GM12878 (cell line): ENCODE measurements around the gene OR14A16. TPM values are rescaled to one million over a fixed set of nuclear protein-coding genes. Genes with fewer than 3 reads are reported as not detected.

Experiments used
- ATAC-seq: fragments of 200-7000 bp; cut with Tn5 transposase; 3 replicates; pipeline ENCODE4 v1.9.1; 2020; ENCODE audit warnings: mild to moderate bottlenecking, moderate library complexity
- BruUV-seq: library from RNA; stranded (reverse); fragments of 400-500 nt; replicated peaks from 2 replicates; lab custom pipeline; 2021; lab: Mats Ljungman, UMichigan
- CTCF ChIA-PET: fragments of 300-600 bp; sonication (Branson Sonifier 250); formaldehyde crosslinking; extraction: SDS; loops from one replicate; lab custom pipeline; 2021; ENCODE audit warnings: inconsistent platforms; lab: Yijun Ruan, JAX
- POLR2A ChIA-PET: fragments of 350-600 bp; formaldehyde crosslinking; extraction: SDS; loops from one replicate; lab custom pipeline; 2021; ENCODE audit warnings: inconsistent platforms; lab: Charles Lee
- RAD21 ChIA-PET: fragments of 300-600 bp; sonication (Branson Sonifier 250); formaldehyde crosslinking; loops from one replicate; lab custom pipeline; 2023; ENCODE audit warnings: antibody characterized with exemption; ENCODE audit not compliant: unreplicated experiment; lab: Charles Lee
- SMC1A ChIA-PET: fragments of 300-600 bp; sonication (Branson Sonifier 250); formaldehyde crosslinking; loops from one replicate; lab custom pipeline; 2023; ENCODE audit not compliant: unreplicated experiment, uncharacterized antibody; lab: Charles Lee
- DNase-seq: peaks from one replicate; pipeline ENCODE4 v3.0.0-alpha.2; 2011; ENCODE audit warnings: low read depth, low spot score
- FAIRE-seq: peaks from 3 replicates; lab custom pipeline; 2011; peaks lifted over from hg19 to GRCh38; lab: Jason Lieb, UNC
- H2AFZ ChIP-seq: 2 replicates; pipeline ENCODE4 v1.6.0; 2011; ENCODE audit warnings: low read depth, low read length, control low read depth; ENCODE audit not compliant: control insufficient read depth
- H3K27ac ChIP-seq: 2 replicates; pipeline ENCODE4 v1.5.1; 2011; ENCODE audit warnings: control low read depth; ENCODE audit not compliant: control insufficient read depth, insufficient read depth
- H3K27me3 ChIP-seq, 2 experiments: replicated peaks in 1 of 2; 2 replicates each; pipeline versions ENCODE4 v1.6.0 to v1.6.1; 2011; ENCODE audit warnings: low read length in 1 of 2; ENCODE audit not compliant: control insufficient read depth in 2 of 2, insufficient read depth in 2 of 2
- H3K36me3 ChIP-seq, 2 experiments: 2 replicates each; pipeline ENCODE4 v1.5.1; 2011; ENCODE audit warnings: low read length in 1 of 2; ENCODE audit not compliant: control insufficient read depth in 2 of 2, insufficient read depth in 2 of 2
- H3K4me1 ChIP-seq: 2 replicates; pipeline ENCODE4 v1.6.1; 2011; ENCODE audit warnings: mild to moderate bottlenecking, low read length, moderate library complexity, mixed read lengths; ENCODE audit not compliant: control insufficient read depth, insufficient read depth
- H3K4me2 ChIP-seq: 2 replicates; pipeline ENCODE4 v1.6.0; 2011; ENCODE audit warnings: control low read depth; ENCODE audit not compliant: control insufficient read depth, insufficient read depth
- H3K4me3 ChIP-seq: fragments of 200-600 bp; sonication (generic); 2 replicates; pipeline ENCODE4 v1.5.1; 2016
- H3K79me2 ChIP-seq: 2 replicates; pipeline ENCODE4 v1.6.0; 2011; ENCODE audit warnings: low read length; ENCODE audit not compliant: control insufficient read depth, insufficient read depth
- H3K9ac ChIP-seq: 2 replicates; pipeline ENCODE4 v1.8.0; 2011; ENCODE audit warnings: low read length, control low read depth, mixed read lengths; ENCODE audit not compliant: control insufficient read depth, insufficient read depth
- H3K9me3 ChIP-seq: replicated peaks from 3 replicates; pipeline ENCODE4 v1.5.1; 2011; ENCODE audit warnings: mild to moderate bottlenecking, low read length; ENCODE audit not compliant: control insufficient read depth, insufficient read depth
- H4K20me1 ChIP-seq: 2 replicates; pipeline ENCODE4 v1.6.0; 2011; ENCODE audit not compliant: control insufficient read depth, insufficient read depth
- CBX5 ChIP-seq: sonication (generic); IDR thresholded peaks from 2 replicates; pipeline ENCODE4 v1.6.1; 2016; ENCODE audit warnings: low read depth, moderate library complexity, mild to moderate bottlenecking, inconsistent platforms
- IKZF2 ChIP-seq, 2 experiments: fragments of 450-650 bp; IDR thresholded peaks; 2 replicates each; pipeline ENCODE4 v1.6.1; 2017; ENCODE audit warnings: mild to moderate bottlenecking in 2 of 2, moderate library complexity in 2 of 2
- MXI1 ChIP-seq: fragments of 150-350 bp; IDR thresholded peaks from 2 replicates; pipeline ENCODE4 v1.6.1; 2011; ENCODE audit warnings: low read depth, mild to moderate bottlenecking, inconsistent platforms, low read length, improper control_type of control experiment
- NR2C1 ChIP-seq: fragments of 450-650 bp; IDR thresholded peaks from 2 replicates; pipeline ENCODE4 v1.6.1; 2017; ENCODE audit warnings: antibody characterized with exemption, mild to moderate bottlenecking, moderate library complexity
- RBBP5 ChIP-seq: fragments of 200-600 bp; sonication (generic); conservative IDR thresholded peaks from 2 replicates; pipeline ENCODE4 v1.6.1; 2016
- RFX5 ChIP-seq: IDR thresholded peaks from 2 replicates; pipeline ENCODE4 v1.6.1; 2011; ENCODE audit warnings: low read depth, low read length, improper control_type of control experiment
- YY1 ChIP-seq: IDR thresholded peaks from 2 replicates; pipeline ENCODE4 v1.6.1; 2011; ENCODE audit warnings: low read depth, mild to moderate bottlenecking, low read length
- in situ Hi-C: fragments of 300-500 bp; cut with MboI; formaldehyde crosslinking; loops from 9 replicates; pipeline ENCODE4 v1.14.3; 2018; ENCODE audit warnings: mixed read lengths
- intact Hi-C: fragments of 100-400 bp; cut with micrococcal nuclease; formaldehyde crosslinking; loops from one replicate; pipeline ENCODE4 v1.14.2; 2022; ENCODE audit not compliant: unreplicated experiment
- polyA plus RNA-seq, 11 experiments: library from polyadenylated mRNA; depleted of rRNA in 4 of 11; unstranded in 6 of 11; stranded (reverse) in 5 of 11; fragments of >200 nt; fragmentation: Nextera tagmentation in 4 of 11; fragmentation: Illumina TruSeq in 1 of 11; extraction: Ambion mirVana in 4 of 11; extraction: Trizol in 1 of 11; gene quantifications; 1 replicate in 1 of 11; 2 replicates in 10 of 11; pipeline versions ENCODE4 v1.2.1 to v1.2.3, GENCODE V29; 2011 to 2016; ENCODE audit warnings: inconsistent platforms in 2 of 11, missing spikeins in 2 of 11, low read depth in 1 of 11
- total RNA-seq, 4 experiments: library from RNA; depleted of rRNA in 3 of 4; stranded (reverse); fragments of >200 nt in 3 of 4; fragmentation: Illumina TruSeq in 1 of 4; extraction: Trizol in 1 of 4; gene quantifications; 2 replicates each; pipeline versions ENCODE4 v1.2.1 to v1.2.3, GENCODE V29; 2013 to 2021

OR14A16 gene
- total and polyA plus RNA-seq, 10 of the 15 experiments (the other 5 are each of a cell fraction or from before 2014, with no cell fraction given): not detected

GRCh38 chr1:247769603-247770002 lies 54.3 kb downstream of the OR14A16 start:
- no peak overlapping the region for H2AFZ ChIP-seq
- no peaks in the 10 kb centered on the region for H3K9me3 ChIP-seq
- FAIRE-seq (no peak), ATAC-seq (no peak), DNase-seq (no peak)
- SMC1A ChIA-PET: no interaction called here
- no peak overlapping the region for H3K4me3 ChIP-seq
- H3K27me3 ChIP-seq: no peaks in the 10 kb centered on the region
- POLR2A ChIA-PET: no interaction called here
- intact Hi-C loops (no loop called here), in situ Hi-C loops (no loop called here)
- no peaks in the 10 kb centered on the region for H3K4me1 ChIP-seq
- H3K79me2 ChIP-seq: no peaks in the 10 kb centered on the region
- TF ChIP-seq RFX5 (no peak), RBBP5 (no peak), CBX5 (no peak), MXI1 (no peak), YY1 (no peak), IKZF2 (IDR thresholded peaks at IDR 0.05) (no peak), NR2C1 (no peak)
- no peak overlapping the region for H3K4me2 ChIP-seq
- H3K36me3 ChIP-seq: no peaks in the 10 kb centered on the region
- BruUV-seq: no TSS peak
- H3K9ac ChIP-seq: no peak overlapping the region
- RAD21 ChIA-PET: no interaction called here
- H4K20me1 ChIP-seq: no peaks in the 10 kb centered on the region
- CTCF ChIA-PET: no interaction called here
- H3K27ac ChIP-seq: no peak overlapping the region

Other genes with a start within 250 kb of the OR14A16 start
Only the 7 nearest of the 17 such genes appear.
- not detected in 2 replicates for gene OR14K1, start 85.5 kb downstream of the OR14A16 start, total RNA-seq (2014; rRNA removed)
- gene OR14K1, start 85.5 kb downstream of the OR14A16 start, total RNA-seq (2014; rRNA removed; fragmentation: Illumina TruSeq; extraction: Trizol): not detected in 2 replicates
- not detected in 2 replicates for gene OR14K1, start 85.5 kb downstream of the OR14A16 start, total RNA-seq (2021)
- gene OR14K1, start 85.5 kb downstream of the OR14A16 start, polyA plus RNA-seq (2011; rRNA removed): not detected in 2 replicates
- gene OR14K1, start 85.5 kb downstream of the OR14A16 start, polyA plus RNA-seq (2014; fragmentation: Illumina TruSeq; extraction: Trizol): not detected in 2 replicates
- gene OR14K1, start 85.5 kb downstream of the OR14A16 start, polyA plus RNA-seq (2014; fragmentation: Nextera tagmentation; extraction: Ambion mirVana): not detected
- not detected in 2 replicates for gene OR14K1, start 85.5 kb downstream of the OR14A16 start, polyA plus RNA-seq (2014; rRNA removed)
- gene OR14K1, start 85.5 kb downstream of the OR14A16 start, polyA plus RNA-seq (2016; fragmentation: Nextera tagmentation; extraction: Ambion mirVana): not detected
- not detected in 2 replicates for gene OR14A2, start 76.0 kb downstream of the OR14A16 start, total RNA-seq (2014; rRNA removed)
- gene OR14A2, start 76.0 kb downstream of the OR14A16 start, total RNA-seq (2014; rRNA removed; fragmentation: Illumina TruSeq; extraction: Trizol): not detected in 2 replicates
- not detected in 2 replicates for gene OR14A2, start 76.0 kb downstream of the OR14A16 start, total RNA-seq (2021)
- not detected in 2 replicates for gene OR14A2, start 76.0 kb downstream of the OR14A16 start, polyA plus RNA-seq (2011; rRNA removed)
- not detected in 2 replicates for gene OR14A2, start 76.0 kb downstream of the OR14A16 start, polyA plus RNA-seq (2014; fragmentation: Illumina TruSeq; extraction: Trizol)
- not detected for gene OR14A2, start 76.0 kb downstream of the OR14A16 start, polyA plus RNA-seq (2014; fragmentation: Nextera tagmentation; extraction: Ambion mirVana)
- not detected in 2 replicates for gene OR14A2, start 76.0 kb downstream of the OR14A16 start, polyA plus RNA-seq (2014; rRNA removed)
- not detected for gene OR14A2, start 76.0 kb downstream of the OR14A16 start, polyA plus RNA-seq (2016; fragmentation: Nextera tagmentation; extraction: Ambion mirVana)
- gene OR1C1, start 63.6 kb downstream of the OR14A16 start, total RNA-seq (2014; rRNA removed): not detected in 2 replicates
- gene OR1C1, start 63.6 kb downstream of the OR14A16 start, total RNA-seq (2014; rRNA removed; fragmentation: Illumina TruSeq; extraction: Trizol): not detected in 2 replicates
- gene OR1C1, start 63.6 kb downstream of the OR14A16 start, total RNA-seq (2021): not detected in 2 replicates
- gene OR1C1, start 63.6 kb downstream of the OR14A16 start, polyA plus RNA-seq (2011; rRNA removed): not detected in 2 replicates
- gene OR1C1, start 63.6 kb downstream of the OR14A16 start, polyA plus RNA-seq (2014; fragmentation: Illumina TruSeq; extraction: Trizol): not detected in 2 replicates
- not detected for gene OR1C1, start 63.6 kb downstream of the OR14A16 start, polyA plus RNA-seq (2014; fragmentation: Nextera tagmentation; extraction: Ambion mirVana)
- not detected in 2 replicates for gene OR1C1, start 63.6 kb downstream of the OR14A16 start, polyA plus RNA-seq (2014; rRNA removed)
- gene OR1C1, start 63.6 kb downstream of the OR14A16 start, polyA plus RNA-seq (2016; fragmentation: Nextera tagmentation; extraction: Ambion mirVana): not detected
- gene OR11L1, start 17.8 kb upstream of the OR14A16 start, total RNA-seq (2014; rRNA removed): not detected in 2 replicates
- not detected in 2 replicates for gene OR11L1, start 17.8 kb upstream of the OR14A16 start, total RNA-seq (2014; rRNA removed; fragmentation: Illumina TruSeq; extraction: Trizol)
- gene OR11L1, start 17.8 kb upstream of the OR14A16 start, total RNA-seq (2021): not detected in 2 replicates
- gene OR11L1, start 17.8 kb upstream of the OR14A16 start, polyA plus RNA-seq (2011; rRNA removed): not detected in 2 replicates
- not detected in 2 replicates for gene OR11L1, start 17.8 kb upstream of the OR14A16 start, polyA plus RNA-seq (2014; fragmentation: Illumina TruSeq; extraction: Trizol)
- gene OR11L1, start 17.8 kb upstream of the OR14A16 start, polyA plus RNA-seq (2014; fragmentation: Nextera tagmentation; extraction: Ambion mirVana): not detected
- not detected in 2 replicates for gene OR11L1, start 17.8 kb upstream of the OR14A16 start, polyA plus RNA-seq (2014; rRNA removed)
- not detected for gene OR11L1, start 17.8 kb upstream of the OR14A16 start, polyA plus RNA-seq (2016; fragmentation: Nextera tagmentation; extraction: Ambion mirVana)
- gene TRIM58, start 33.1 kb upstream of the OR14A16 start, total RNA-seq (2014; rRNA removed): not detected in 2 replicates
- gene TRIM58, start 33.1 kb upstream of the OR14A16 start, total RNA-seq (2014; rRNA removed; fragmentation: Illumina TruSeq; extraction: Trizol): not detected in 2 replicates
- gene TRIM58, start 33.1 kb upstream of the OR14A16 start, total RNA-seq (2021): not detected in 2 replicates
- gene TRIM58, start 33.1 kb upstream of the OR14A16 start, polyA plus RNA-seq (2011; rRNA removed): not detected in 2 replicates
- gene TRIM58, start 33.1 kb upstream of the OR14A16 start, polyA plus RNA-seq (2014; fragmentation: Illumina TruSeq; extraction: Trizol): not detected in 2 replicates
- not detected for gene TRIM58, start 33.1 kb upstream of the OR14A16 start, polyA plus RNA-seq (2014; fragmentation: Nextera tagmentation; extraction: Ambion mirVana)
- gene TRIM58, start 33.1 kb upstream of the OR14A16 start, polyA plus RNA-seq (2014; rRNA removed): not detected in 2 replicates
- not detected for gene TRIM58, start 33.1 kb upstream of the OR14A16 start, polyA plus RNA-seq (2016; fragmentation: Nextera tagmentation; extraction: Ambion mirVana)
- not detected in 2 replicates for gene OR2W3, start 71.5 kb upstream of the OR14A16 start, total RNA-seq (2014; rRNA removed)
- not detected in 2 replicates for gene OR2W3, start 71.5 kb upstream of the OR14A16 start, total RNA-seq (2014; rRNA removed; fragmentation: Illumina TruSeq; extraction: Trizol)
- not detected in 2 replicates for gene OR2W3, start 71.5 kb upstream of the OR14A16 start, total RNA-seq (2021)
- gene OR2W3, start 71.5 kb upstream of the OR14A16 start, polyA plus RNA-seq (2011; rRNA removed): not detected in 2 replicates
- not detected in 2 replicates for gene OR2W3, start 71.5 kb upstream of the OR14A16 start, polyA plus RNA-seq (2014; fragmentation: Illumina TruSeq; extraction: Trizol)
- gene OR2W3, start 71.5 kb upstream of the OR14A16 start, polyA plus RNA-seq (2014; fragmentation: Nextera tagmentation; extraction: Ambion mirVana): not detected
- not detected in 2 replicates for gene OR2W3, start 71.5 kb upstream of the OR14A16 start, polyA plus RNA-seq (2014; rRNA removed)
- gene OR2W3, start 71.5 kb upstream of the OR14A16 start, polyA plus RNA-seq (2016; fragmentation: Nextera tagmentation; extraction: Ambion mirVana): not detected
- gene OR2T8, start 96.1 kb upstream of the OR14A16 start, total RNA-seq (2014; rRNA removed): 0.11 TPM in 1 of 2 replicates, not detected in the other
- not detected in 2 replicates for gene OR2T8, start 96.1 kb upstream of the OR14A16 start, total RNA-seq (2014; rRNA removed; fragmentation: Illumina TruSeq; extraction: Trizol)
- gene OR2T8, start 96.1 kb upstream of the OR14A16 start, total RNA-seq (2021): not detected in 2 replicates
- not detected in 2 replicates for gene OR2T8, start 96.1 kb upstream of the OR14A16 start, polyA plus RNA-seq (2011; rRNA removed)
- gene OR2T8, start 96.1 kb upstream of the OR14A16 start, polyA plus RNA-seq (2014; fragmentation: Illumina TruSeq; extraction: Trizol): not detected in 2 replicates
- not detected for gene OR2T8, start 96.1 kb upstream of the OR14A16 start, polyA plus RNA-seq (2014; fragmentation: Nextera tagmentation; extraction: Ambion mirVana)
- gene OR2T8, start 96.1 kb upstream of the OR14A16 start, polyA plus RNA-seq (2014; rRNA removed): not detected in 2 replicates
- not detected for gene OR2T8, start 96.1 kb upstream of the OR14A16 start, polyA plus RNA-seq (2016; fragmentation: Nextera tagmentation; extraction: Ambion mirVana)